Stomach smooth muscle (tissue), 2 donors: Measurements from ENCODE around the gene HDAC5.

Experiments used
- H3K27ac ChIP-seq: one replicate; pipeline ENCODE4 v1.7.0; 2013; ENCODE audit warnings: mild to moderate bottlenecking, low read length, inconsistent platforms
- H3K27me3 ChIP-seq, 2 donors: one replicate each; pipeline ENCODE4 v1.7.0; 2013; ENCODE audit warnings: low read length in 2 of 2; ENCODE audit not compliant: insufficient read depth in 2 of 2, control insufficient read depth in 1 of 2
- H3K36me3 ChIP-seq, 2 donors: one replicate each; pipeline ENCODE4 v1.7.0; 2013; ENCODE audit warnings: low read length in 2 of 2; ENCODE audit not compliant: control insufficient read depth in 2 of 2, insufficient read depth in 2 of 2
- H3K4me1 ChIP-seq: one replicate; pipeline ENCODE4 v1.7.0; 2013; ENCODE audit warnings: low read length; ENCODE audit not compliant: control insufficient read depth, insufficient read depth
- H3K4me3 ChIP-seq, 2 donors: one replicate each; pipeline ENCODE4 v1.7.0; 2013; ENCODE audit warnings: low read length in 2 of 2
- H3K9ac ChIP-seq, 2 donors: one replicate each; pipeline ENCODE4 v1.7.0; 2013; ENCODE audit warnings: low read length in 2 of 2, mild to moderate bottlenecking in 1 of 2
- H3K9me3 ChIP-seq, 2 donors: one replicate each; pipeline ENCODE4 v1.7.0; 2013; ENCODE audit warnings: low read length in 2 of 2; ENCODE audit not compliant: control insufficient read depth in 2 of 2
- donor health status: healthy.
- donor health status: Pancreatic carcinoma.

HDAC5 gene

DNA sequence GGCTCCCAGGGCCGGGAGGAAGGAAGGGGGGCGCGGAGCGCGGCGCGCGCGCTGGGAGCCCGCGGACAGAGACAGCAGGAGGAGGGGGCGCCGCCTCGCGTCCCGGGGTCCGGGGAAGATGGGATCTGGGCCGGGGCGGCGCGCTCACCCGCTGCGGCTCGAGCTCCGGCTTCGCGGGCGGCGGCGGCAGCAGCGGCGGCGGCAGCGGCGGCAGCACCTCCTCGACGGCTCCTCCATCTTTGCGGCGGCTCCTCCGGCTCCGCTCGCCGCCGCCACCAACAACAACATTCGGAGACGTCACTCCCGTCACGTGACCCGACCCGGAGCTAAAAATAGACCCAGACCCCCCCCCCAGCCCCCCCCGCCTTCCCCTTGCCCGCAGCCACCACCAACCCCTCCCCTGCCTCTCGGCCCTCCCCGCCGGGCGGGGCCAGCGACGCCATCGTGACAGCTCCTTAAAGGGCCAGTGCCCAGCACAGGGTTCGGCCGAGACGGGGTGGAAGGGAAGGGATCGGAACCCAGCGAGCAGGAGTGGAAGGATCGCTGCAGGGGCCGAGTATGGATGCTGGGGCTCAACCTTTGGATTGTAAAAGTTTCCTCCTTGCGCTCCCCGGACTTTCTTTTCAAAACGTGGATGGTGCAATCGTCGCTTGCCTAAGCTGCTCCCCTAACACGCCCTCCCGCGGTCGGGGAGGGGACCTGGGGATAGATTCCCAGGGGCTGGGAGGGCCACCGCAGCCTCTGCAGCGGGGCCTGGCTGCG is at the start of gene HDAC5:
Gene HDAC5, minus strand, starts transcription at position 286 of the 762 bp plus-strand sequence. CDS start 6,126 bp downstream, outside the sequence.
- Histone ChIP-seq H3K4me1 (peaks cover 48% of the 10 kb centered on the region), H3K9me3 (no peaks in the 10 kb centered on the region), H3K9ac (peak within 1 kb of the TSS; percentile 74 to 80), H3K36me3 (no peaks in the 10 kb centered on the region), H3K27me3 (no peaks in the 10 kb centered on the region), H3K4me3 (peak within 1 kb of the TSS; percentile 86 to 92), H3K27ac (peak within 1 kb of the TSS; percentile 82)

GRCh38 chr17:44171931-44172455 is 48.6 kb upstream of the HDAC5 start:
- Histone ChIP-seq H3K27ac (no peak overlapping the region), H3K4me1 (peaks cover 33% of the 10 kb centered on the region), H3K36me3 (peaks cover 3 to 4% of the 10 kb centered on the region in 2 donors), H3K9ac (no peak overlapping the region), H3K9me3 (no peaks in the 10 kb centered on the region), H3K4me3 (peak overlapping the region in 1 of 2 donors; percentile 73), H3K27me3 (no peaks in the 10 kb centered on the region)

DNA sequence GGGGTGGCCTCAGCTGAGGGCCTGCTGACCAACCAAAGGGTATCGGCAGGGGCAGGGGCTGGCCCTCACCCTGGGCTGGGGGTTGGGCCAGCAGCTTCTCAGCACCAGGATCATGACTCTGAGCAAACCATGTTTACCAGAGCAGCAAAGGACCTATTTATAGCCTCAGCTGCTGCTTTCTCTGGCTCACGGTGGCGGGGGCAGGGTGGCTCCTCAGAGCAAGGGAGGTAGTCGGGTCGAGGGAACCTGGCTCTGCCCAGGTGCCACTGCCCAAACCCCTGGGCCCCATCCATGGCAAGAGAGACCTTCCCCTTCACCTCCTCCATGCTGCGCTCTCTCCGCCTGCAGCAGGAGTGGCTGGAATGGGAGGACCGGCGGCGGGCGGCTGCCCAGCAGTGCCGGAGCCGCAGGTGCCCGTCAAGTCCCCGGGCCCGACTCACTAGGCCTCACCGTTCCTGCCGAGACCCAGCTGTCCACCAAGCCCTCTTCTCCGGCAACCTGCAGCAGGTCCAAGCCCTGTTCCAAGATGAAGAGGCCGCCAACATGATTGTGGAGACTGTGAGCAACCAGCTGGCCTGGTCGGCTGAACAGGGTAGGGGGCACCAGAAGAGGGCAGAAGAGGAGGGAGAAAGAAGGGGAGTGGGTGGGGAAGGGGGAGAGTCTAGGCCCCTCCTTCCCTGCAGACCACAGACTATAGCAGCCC is 47.2 kb upstream of the HDAC5 start, which contains the start of gene ASB16:
Gene ASB16, plus strand, starts transcription at position 206 of the 703 bp plus-strand sequence. Its CDS starts 86 bp downstream, at position 292.
- H3K27ac ChIP-seq: peak within 1 kb of the TSS; percentile 58
- peak within 1 kb of the TSS; percentile 52 to 73 for H3K4me3 ChIP-seq
- H3K9ac ChIP-seq: peak within 1 kb of the TSS; percentile 41 to 64
- H3K9me3 ChIP-seq: no peaks in the 10 kb centered on the region
- peaks cover 33% of the 10 kb centered on the region for H3K4me1 ChIP-seq
- no peaks in the 10 kb centered on the region for H3K27me3 ChIP-seq
- H3K36me3 ChIP-seq: peaks cover 3 to 4% of the 10 kb centered on the region in 2 donors

- Histone ChIP-seq H3K4me1 (peaks cover 33% of the 10 kb centered on the region), H3K9ac (peak overlapping the region; percentile 41 to 64), H3K36me3 (peaks cover 3 to 4% of the 10 kb centered on the region in 2 donors), H3K9me3 (no peaks in the 10 kb centered on the region), H3K27me3 (no peaks in the 10 kb centered on the region), H3K4me3 (peak overlapping the region; percentile 52 to 73), H3K27ac (peak overlapping the region; percentile 58)
These were observed 46.7 kb upstream of the HDAC5 start for GRCh38 chr17:44170135-44170498.

DNA sequence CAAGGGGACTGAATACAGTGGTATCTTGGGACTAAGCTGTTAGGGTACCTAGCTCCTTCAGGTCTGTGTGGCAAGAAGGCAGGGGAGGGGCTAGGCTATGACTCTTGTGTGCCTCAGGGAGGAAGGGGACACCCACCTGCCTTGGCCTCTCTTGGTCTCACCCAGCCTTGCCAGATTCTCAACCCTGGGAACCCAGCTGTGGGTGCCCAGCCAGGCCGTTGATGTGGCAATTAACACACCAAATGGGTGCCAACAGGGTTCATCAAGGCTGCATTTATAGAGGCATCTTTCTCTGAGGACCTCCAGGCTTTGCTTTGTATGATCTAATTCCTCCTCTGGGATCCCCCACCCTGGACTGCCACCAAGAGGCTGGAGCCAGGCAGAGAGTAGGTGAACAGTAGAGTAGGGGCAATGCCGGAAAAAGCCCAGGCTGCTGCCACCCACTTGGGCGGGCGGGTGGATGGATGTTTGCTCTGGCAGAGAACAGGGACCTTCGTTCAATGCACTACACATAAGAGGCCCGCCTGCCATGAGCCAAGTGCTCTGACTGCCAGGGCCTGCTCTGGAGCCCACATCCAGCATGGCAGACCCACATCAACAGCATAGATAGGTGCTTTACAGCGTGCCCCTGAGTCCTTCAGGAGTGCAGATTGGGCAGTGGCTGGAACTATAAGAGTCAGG is 43.9 kb upstream of the HDAC5 start:
- peaks cover 33% of the 10 kb centered on the region for H3K4me1 ChIP-seq
- no peaks in the 10 kb centered on the region for H3K9me3 ChIP-seq
- H3K27me3 ChIP-seq: no peaks in the 10 kb centered on the region
- no peak overlapping the region for H3K27ac ChIP-seq
- H3K9ac ChIP-seq: peak overlapping the region in 1 of 2 donors; percentile 21
- no peak overlapping the region for H3K4me3 ChIP-seq
- peaks cover 0 to 2% of the 10 kb centered on the region in 2 donors for H3K36me3 ChIP-seq

GRCh38 chr17:44164476-44164875 is 41.0 kb upstream of the HDAC5 start:
- Histone ChIP-seq H3K27me3 (no peaks in the 10 kb centered on the region), H3K9me3 (no peaks in the 10 kb centered on the region), H3K9ac (no peak overlapping the region), H3K27ac (no peak overlapping the region), H3K4me1 (peaks cover 12% of the 10 kb centered on the region), H3K4me3 (no peak overlapping the region), H3K36me3 (no peaks in the 10 kb centered on the region)

DNA sequence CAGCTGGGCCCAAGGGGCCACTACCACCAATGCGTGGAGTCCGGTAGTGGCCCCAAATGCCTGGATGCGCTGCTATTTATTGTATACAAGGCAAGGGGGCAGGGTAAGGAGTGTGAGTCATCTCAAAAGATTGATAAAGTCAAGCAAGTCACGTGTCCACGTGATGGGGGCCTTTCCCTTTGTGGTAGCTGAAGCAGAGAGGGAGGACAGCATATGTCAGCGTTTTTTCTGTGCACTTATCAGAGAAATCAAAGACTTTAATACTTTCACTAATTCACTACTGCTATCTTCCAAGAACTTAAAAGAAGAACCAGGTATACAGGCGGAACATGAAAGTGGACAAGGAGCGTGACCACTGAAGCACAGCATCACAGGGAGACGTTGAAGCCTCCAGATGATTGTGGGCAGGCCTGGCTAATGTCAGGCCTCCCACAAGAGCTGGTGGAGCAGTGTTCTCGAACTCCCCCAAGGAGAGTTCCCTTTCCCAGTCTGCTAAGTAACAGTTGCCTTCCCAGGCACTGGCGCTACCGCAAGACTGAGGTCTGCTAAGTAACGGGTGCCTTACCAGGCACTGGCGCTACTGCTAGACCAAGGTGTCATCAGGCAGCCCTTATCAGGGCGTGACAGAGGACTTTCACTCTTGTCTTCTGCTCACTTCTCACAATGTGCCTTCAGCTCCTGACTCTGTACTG is 36.2 kb upstream of the HDAC5 start:
- H3K4me1 ChIP-seq: no peaks in the 10 kb centered on the region
- H3K9ac ChIP-seq: no peak overlapping the region
- H3K9me3 ChIP-seq: no peaks in the 10 kb centered on the region
- no peak overlapping the region for H3K4me3 ChIP-seq
- H3K27ac ChIP-seq: no peak overlapping the region
- H3K36me3 ChIP-seq: no peaks in the 10 kb centered on the region
- H3K27me3 ChIP-seq: no peaks in the 10 kb centered on the region

DNA sequence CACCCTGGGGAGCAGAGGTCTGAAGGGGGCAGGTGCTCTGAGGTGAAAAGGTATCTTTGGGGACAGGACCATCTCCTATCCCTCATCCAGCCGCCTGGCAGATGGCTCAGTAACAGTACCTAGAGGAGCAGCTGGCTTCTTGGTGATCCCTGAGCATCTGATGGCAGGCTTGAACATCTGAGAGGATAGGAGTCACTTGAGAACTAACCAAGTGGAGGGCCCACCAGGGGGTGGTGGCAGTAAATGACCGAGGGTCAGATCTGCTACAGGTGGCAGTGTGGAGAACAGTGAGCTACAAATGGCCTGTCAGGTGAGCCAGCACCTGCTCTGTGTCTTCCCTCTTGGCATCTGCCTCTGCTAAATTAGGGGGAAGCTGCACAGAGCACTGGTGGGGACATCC is 32.0 kb upstream of the HDAC5 start:
- Histone ChIP-seq H3K4me3 (no peak overlapping the region), H3K9me3 (no peaks in the 10 kb centered on the region), H3K9ac (no peak overlapping the region), H3K27ac (no peak overlapping the region), H3K36me3 (no peaks in the 10 kb centered on the region), H3K27me3 (no peaks in the 10 kb centered on the region), H3K4me1 (no peaks in the 10 kb centered on the region)

DNA sequence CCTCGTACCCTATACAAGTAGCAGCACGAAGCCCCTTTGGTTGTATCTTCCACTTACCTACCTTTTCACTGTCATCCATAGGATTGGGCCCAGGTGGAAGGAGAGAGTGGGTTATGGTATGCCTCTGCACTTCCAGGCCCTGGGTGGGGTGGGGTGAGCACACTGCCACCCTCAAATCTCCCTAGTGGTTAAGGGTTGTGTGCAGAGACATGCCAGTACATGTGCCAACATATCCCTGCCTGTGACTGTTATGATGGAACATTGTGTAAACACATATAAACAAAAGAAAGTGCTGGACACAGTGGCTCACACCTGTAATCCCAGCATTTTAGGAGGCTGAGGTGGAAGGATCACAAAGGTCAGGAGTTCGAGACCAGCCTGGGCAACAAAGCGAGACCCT is 29.4 kb upstream of the HDAC5 start:
- H3K27me3 ChIP-seq: no peaks in the 10 kb centered on the region
- no peak overlapping the region for H3K4me3 ChIP-seq
- no peak overlapping the region for H3K27ac ChIP-seq
- H3K9ac ChIP-seq: no peak overlapping the region
- no peaks in the 10 kb centered on the region for H3K9me3 ChIP-seq
- no peaks in the 10 kb centered on the region for H3K36me3 ChIP-seq
- H3K4me1 ChIP-seq: no peaks in the 10 kb centered on the region

GRCh38 chr17:44149750-44150329 is 26.4 kb upstream of the HDAC5 start:
- Histone ChIP-seq H3K9ac (no peak overlapping the region), H3K4me3 (no peak overlapping the region), H3K27ac (no peak overlapping the region), H3K9me3 (no peaks in the 10 kb centered on the region), H3K36me3 (no peaks in the 10 kb centered on the region), H3K4me1 (no peaks in the 10 kb centered on the region), H3K27me3 (no peaks in the 10 kb centered on the region)
